ENCODE data around the gene RAET1G. TPM values are rescaled to one million over a fixed set of nuclear protein-coding genes. Genes with fewer than 3 reads are reported as not detected.
"Not testable (repeated sequence)": the region's sequence is repeated elsewhere in the genome, so short reads cannot be mapped to it uniquely, and the experiment has no call there.

Gene RAET1G
- total and polyA plus RNA-seq, 5 donors from 2014 or later: 0.76 TPM; not detected in 4

DNA sequence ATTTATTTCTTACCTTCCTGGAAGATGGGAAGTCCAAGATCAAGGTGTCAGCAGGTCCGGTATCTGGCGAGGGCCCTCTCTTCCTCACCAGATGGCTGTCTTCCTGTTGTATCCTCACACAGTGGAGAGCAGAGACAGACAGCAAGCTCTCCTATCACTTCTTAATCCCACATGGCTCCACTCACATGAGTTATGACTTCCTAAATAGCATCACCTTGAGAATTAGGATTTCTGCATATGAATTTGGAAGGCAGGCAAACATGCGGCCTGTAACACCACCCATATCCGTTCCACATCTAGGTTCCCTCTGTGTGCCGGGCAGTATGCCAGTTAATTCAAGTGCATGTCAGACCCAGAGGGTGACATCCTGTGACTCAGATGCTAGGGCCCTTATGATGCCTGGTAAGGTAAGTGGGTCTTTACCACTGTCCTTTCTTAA is 27.1 kb downstream of the RAET1G start:
- H3K36me3 Mint-ChIP-seq: no peaks in the 10 kb centered on the region
- DNase-seq (peak in 2 of 3 donors; percentile 19 to 44), ATAC-seq (ENCODE audit: low read depth in 2 of 2) (peak; percentile 65 to 79)
- peaks cover 0 to 7% (median 4%) of the 10 kb centered on the region in 4 donors for H3K4me1 Mint-ChIP-seq
- no peak overlapping the region for H3K4me3 Mint-ChIP-seq
- H3K4me1 ChIP-seq (ENCODE audit: control insufficient read depth, insufficient read depth, low read length, poor library complexity, severe bottlenecking): no peaks in the 10 kb centered on the region
- no peaks in the 10 kb centered on the region for H3K36me3 ChIP-seq (ENCODE audit: control insufficient read depth, insufficient read depth, low read length)
- peaks cover 53% of the 10 kb centered on the region for H3K27me3 Mint-ChIP-seq
- no peaks in the 10 kb centered on the region for H3K9me3 ChIP-seq (ENCODE audit: control insufficient read depth in 2 of 2, low read length in 2 of 2)
- H3K9me3 Mint-ChIP-seq: peaks cover 0 to 2% (median 0%) of the 10 kb centered on the region in 7 donors
- no peak overlapping the region for H3K4me3 ChIP-seq (ENCODE audit: low read depth, low read length)
- no peaks in the 10 kb centered on the region for H3K27me3 ChIP-seq (ENCODE audit: control insufficient read depth, insufficient read depth, low read length)
- H3K27ac ChIP-seq (ENCODE audit: insufficient read depth, low read length, poor library complexity, severe bottlenecking): no peak overlapping the region
- no peak overlapping the region for H3K27ac Mint-ChIP-seq

GRCh38 chr6:149895048-149895590 is 27.8 kb downstream of the RAET1G start:
- no peak overlapping the region for H3K4me3 Mint-ChIP-seq
- DNase-seq (no peak), ATAC-seq (ENCODE audit: low read depth in 2 of 2) (no peak)
- H3K4me3 ChIP-seq (ENCODE audit: low read depth, low read length): no peak overlapping the region
- no peak overlapping the region for H3K27ac ChIP-seq (ENCODE audit: insufficient read depth, low read length, poor library complexity, severe bottlenecking)
- no peaks in the 10 kb centered on the region for H3K36me3 Mint-ChIP-seq
- peaks cover 53% of the 10 kb centered on the region for H3K27me3 Mint-ChIP-seq
- H3K36me3 ChIP-seq (ENCODE audit: control insufficient read depth, insufficient read depth, low read length): no peaks in the 10 kb centered on the region
- H3K9me3 ChIP-seq (ENCODE audit: control insufficient read depth in 2 of 2, low read length in 2 of 2): no peaks in the 10 kb centered on the region
- no peaks in the 10 kb centered on the region for H3K4me1 ChIP-seq (ENCODE audit: control insufficient read depth, insufficient read depth, low read length, poor library complexity, severe bottlenecking)
- peaks cover 0 to 7% (median 4%) of the 10 kb centered on the region in 4 donors for H3K4me1 Mint-ChIP-seq
- H3K27me3 ChIP-seq (ENCODE audit: control insufficient read depth, insufficient read depth, low read length): no peaks in the 10 kb centered on the region
- H3K9me3 Mint-ChIP-seq: peaks cover 0 to 2% (median 0%) of the 10 kb centered on the region in 7 donors
- H3K27ac Mint-ChIP-seq: no peak overlapping the region

DNA sequence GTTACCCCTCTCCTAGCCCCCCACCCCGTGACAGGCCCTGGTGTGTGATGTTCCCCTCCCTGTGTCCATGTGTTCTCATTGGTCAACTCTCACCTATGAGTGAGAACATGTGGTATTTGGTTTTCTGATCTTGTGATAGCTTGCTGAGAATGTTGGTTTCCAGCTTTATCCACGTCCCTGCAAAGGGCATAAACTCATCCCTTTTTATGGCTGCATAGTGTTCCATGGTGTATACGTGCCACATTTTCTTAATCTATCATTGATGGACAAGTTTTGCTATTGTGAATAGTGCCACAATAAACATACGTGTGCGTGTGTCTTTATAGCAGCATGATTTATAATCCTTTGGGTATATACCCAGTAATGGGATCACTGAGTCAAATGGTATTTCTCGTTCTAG is 31.1 kb downstream of the RAET1G start:
- H3K36me3 ChIP-seq (ENCODE audit: control insufficient read depth, insufficient read depth, low read length); H3K27me3 ChIP-seq (ENCODE audit: control insufficient read depth, insufficient read depth, low read length); H3K36me3 Mint-ChIP-seq; DNase-seq; H3K9me3 ChIP-seq (ENCODE audit: control insufficient read depth in 2 of 2, low read length in 2 of 2); H3K4me3 Mint-ChIP-seq; H3K27ac ChIP-seq (ENCODE audit: insufficient read depth, low read length, poor library complexity, severe bottlenecking); ATAC-seq (ENCODE audit: low read depth in 2 of 2); H3K4me1 Mint-ChIP-seq; H3K27ac Mint-ChIP-seq; H3K4me3 ChIP-seq (ENCODE audit: low read depth, low read length); H3K9me3 Mint-ChIP-seq; H3K4me1 ChIP-seq (ENCODE audit: control insufficient read depth, insufficient read depth, low read length, poor library complexity, severe bottlenecking): not testable (repeated sequence)
- H3K27me3 Mint-ChIP-seq: peaks cover 35% of the 10 kb centered on the region

DNA sequence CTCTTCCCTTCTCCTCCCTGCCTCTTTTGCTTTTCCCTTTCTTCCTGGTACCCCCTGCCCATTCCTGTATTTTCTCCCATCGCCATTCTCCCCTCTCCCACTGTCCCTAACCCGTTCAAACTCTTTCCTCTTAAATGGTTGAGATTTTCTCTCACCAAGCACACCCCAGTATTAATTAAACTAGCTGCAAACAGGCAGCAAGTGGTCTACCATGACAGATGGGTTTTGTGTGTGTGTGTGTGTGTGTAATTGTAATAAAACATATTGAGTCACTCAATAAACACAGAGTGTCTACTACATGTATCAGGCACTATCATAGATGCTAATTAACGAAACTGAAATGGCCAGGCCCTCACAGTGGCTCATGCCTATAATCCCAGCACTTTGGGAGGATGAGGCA is 31.7 kb downstream of the RAET1G start:
- Mint-ChIP-seq H3K9me3 (peaks cover 0 to 2% (median 0%) of the 10 kb centered on the region in 7 donors), H3K4me3 (no peak overlapping the region), H3K4me1 (peaks cover 0 to 4% (median under 1%) of the 10 kb centered on the region in 4 donors), H3K27me3 (peaks cover 31% of the 10 kb centered on the region), H3K36me3 (no peaks in the 10 kb centered on the region), H3K27ac (no peak overlapping the region)
- Histone ChIP-seq H3K27ac (ENCODE audit: insufficient read depth, low read length, poor library complexity, severe bottlenecking) (no peak overlapping the region), H3K4me1 (ENCODE audit: control insufficient read depth, insufficient read depth, low read length, poor library complexity, severe bottlenecking) (no peaks in the 10 kb centered on the region), H3K9me3 (ENCODE audit: control insufficient read depth in 2 of 2, low read length in 2 of 2) (no peaks in the 10 kb centered on the region), H3K27me3 (ENCODE audit: control insufficient read depth, insufficient read depth, low read length) (no peaks in the 10 kb centered on the region), H3K4me3 (ENCODE audit: low read depth, low read length) (no peak overlapping the region), H3K36me3 (ENCODE audit: control insufficient read depth, insufficient read depth, low read length) (no peaks in the 10 kb centered on the region)
- DNase-seq (no peak), ATAC-seq (ENCODE audit: low read depth in 2 of 2) (no peak)

DNA sequence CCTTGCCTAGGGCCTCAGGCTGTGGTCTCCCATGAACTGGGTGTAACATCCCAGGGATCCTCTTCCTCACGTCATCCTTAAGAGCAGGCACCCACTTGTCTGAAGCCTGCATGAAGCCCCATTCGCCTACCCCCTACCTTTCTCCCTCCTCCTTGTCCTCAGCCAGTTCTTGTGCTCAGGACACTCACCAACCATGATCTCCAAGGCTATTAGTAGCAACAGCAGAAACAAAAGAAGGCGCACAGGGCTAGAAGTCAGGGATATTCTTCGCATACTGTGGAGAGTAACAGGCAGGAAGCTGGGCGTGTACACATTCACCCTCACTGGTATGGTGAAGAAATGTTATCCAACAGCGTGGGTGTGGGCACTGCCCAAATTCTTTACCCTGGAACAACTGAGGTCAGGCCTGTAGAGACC is 32.3 kb downstream of the RAET1G start:
- H3K27me3 Mint-ChIP-seq: peaks cover 31% of the 10 kb centered on the region
- peak overlapping the region in 1 of 4 donors; percentile 59 for H3K4me3 Mint-ChIP-seq
- H3K9me3 ChIP-seq (ENCODE audit: control insufficient read depth in 2 of 2, low read length in 2 of 2): no peaks in the 10 kb centered on the region
- ATAC-seq (ENCODE audit: low read depth in 2 of 2): no peak
- no peak for DNase-seq
- peaks cover 0 to under 1% (median 0%) of the 10 kb centered on the region in 4 donors for H3K4me1 Mint-ChIP-seq
- H3K27me3 ChIP-seq (ENCODE audit: control insufficient read depth, insufficient read depth, low read length): no peaks in the 10 kb centered on the region
- no peaks in the 10 kb centered on the region for H3K4me1 ChIP-seq (ENCODE audit: control insufficient read depth, insufficient read depth, low read length, poor library complexity, severe bottlenecking)
- H3K9me3 Mint-ChIP-seq: peaks cover 0 to 2% (median 0%) of the 10 kb centered on the region in 7 donors
- no peaks in the 10 kb centered on the region for H3K36me3 ChIP-seq (ENCODE audit: control insufficient read depth, insufficient read depth, low read length)
- H3K36me3 Mint-ChIP-seq: no peaks in the 10 kb centered on the region
- H3K27ac ChIP-seq (ENCODE audit: insufficient read depth, low read length, poor library complexity, severe bottlenecking): no peak overlapping the region
- H3K4me3 ChIP-seq (ENCODE audit: low read depth, low read length): no peak overlapping the region
- no peak overlapping the region for H3K27ac Mint-ChIP-seq

- Histone ChIP-seq H3K9me3 (ENCODE audit: control insufficient read depth in 2 of 2, low read length in 2 of 2) (no peaks in the 10 kb centered on the region), H3K4me3 (ENCODE audit: low read depth, low read length) (no peak overlapping the region), H3K27ac (ENCODE audit: insufficient read depth, low read length, poor library complexity, severe bottlenecking) (no peak overlapping the region), H3K36me3 (ENCODE audit: control insufficient read depth, insufficient read depth, low read length) (no peaks in the 10 kb centered on the region), H3K4me1 (ENCODE audit: control insufficient read depth, insufficient read depth, low read length, poor library complexity, severe bottlenecking) (no peaks in the 10 kb centered on the region), H3K27me3 (ENCODE audit: control insufficient read depth, insufficient read depth, low read length) (no peaks in the 10 kb centered on the region)
- Mint-ChIP-seq H3K4me1 (no peaks in the 10 kb centered on the region), H3K27me3 (peaks cover 23% of the 10 kb centered on the region), H3K4me3 (no peak overlapping the region), H3K36me3 (no peaks in the 10 kb centered on the region), H3K9me3 (peaks cover 0 to 2% (median 0%) of the 10 kb centered on the region in 7 donors), H3K27ac (no peak overlapping the region)
- ATAC-seq (ENCODE audit: low read depth in 2 of 2) (no peak), DNase-seq (no peak)
Observed at GRCh38 chr6:149889326-149889725, 33.6 kb downstream of the RAET1G start.

DNA sequence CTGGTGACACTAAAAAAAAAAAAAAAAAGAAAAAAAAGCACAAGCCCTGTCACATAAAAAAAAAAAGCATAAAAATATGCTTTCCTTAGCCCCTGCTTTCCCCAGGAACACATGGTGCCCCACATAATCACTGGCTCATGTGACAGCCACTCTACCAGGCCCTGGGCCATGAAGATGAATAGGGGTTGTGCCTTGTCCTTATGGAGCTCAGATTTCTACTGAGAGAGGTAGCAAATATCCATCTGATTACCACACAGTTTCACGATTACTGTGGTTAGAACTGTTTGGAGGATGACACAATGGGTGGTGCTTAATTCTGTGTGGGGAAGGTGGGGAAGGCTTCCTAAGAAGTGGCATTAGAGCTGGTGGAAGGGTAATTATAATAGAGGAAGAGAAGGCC is 34.3 kb downstream of the RAET1G start:
- Mint-ChIP-seq H3K27me3 (peaks cover 16% of the 10 kb centered on the region), H3K4me3 (no peak overlapping the region)
- no peak for ATAC-seq (ENCODE audit: low read depth in 2 of 2)

GRCh38 chr6:149888093-149888492 is 34.8 kb downstream of the RAET1G start:
- Histone ChIP-seq H3K4me1 (ENCODE audit: control insufficient read depth, insufficient read depth, low read length, poor library complexity, severe bottlenecking) (no peaks in the 10 kb centered on the region), H3K4me3 (ENCODE audit: low read depth, low read length) (no peak overlapping the region), H3K27ac (ENCODE audit: insufficient read depth, low read length, poor library complexity, severe bottlenecking) (no peak overlapping the region), H3K9me3 (ENCODE audit: control insufficient read depth in 2 of 2, low read length in 2 of 2) (no peaks in the 10 kb centered on the region), H3K36me3 (ENCODE audit: control insufficient read depth, insufficient read depth, low read length) (no peaks in the 10 kb centered on the region), H3K27me3 (ENCODE audit: control insufficient read depth, insufficient read depth, low read length) (no peaks in the 10 kb centered on the region)
- H3K4me1 Mint-ChIP-seq: no peaks in the 10 kb centered on the region
- no peak overlapping the region for H3K4me3 Mint-ChIP-seq
- peaks cover 0 to 2% (median 0%) of the 10 kb centered on the region in 7 donors for H3K9me3 Mint-ChIP-seq
- no peaks in the 10 kb centered on the region for H3K36me3 Mint-ChIP-seq
- peaks cover 10% of the 10 kb centered on the region for H3K27me3 Mint-ChIP-seq
- DNase-seq: no peak
- ATAC-seq (ENCODE audit: low read depth in 2 of 2): no peak
- H3K27ac Mint-ChIP-seq: no peak overlapping the region

More for the DNA sequence above, 34.3 kb downstream of the RAET1G start:
- Histone ChIP-seq H3K4me3 (ENCODE audit: low read depth, low read length) (no peak overlapping the region), H3K9me3 (ENCODE audit: control insufficient read depth in 2 of 2, low read length in 2 of 2) (no peaks in the 10 kb centered on the region), H3K27ac (ENCODE audit: insufficient read depth, low read length, poor library complexity, severe bottlenecking) (no peak overlapping the region), H3K27me3 (ENCODE audit: control insufficient read depth, insufficient read depth, low read length) (no peaks in the 10 kb centered on the region), H3K36me3 (ENCODE audit: control insufficient read depth, insufficient read depth, low read length) (no peaks in the 10 kb centered on the region), H3K4me1 (ENCODE audit: control insufficient read depth, insufficient read depth, low read length, poor library complexity, severe bottlenecking) (no peaks in the 10 kb centered on the region)
- H3K4me1 Mint-ChIP-seq: no peaks in the 10 kb centered on the region
- H3K36me3 Mint-ChIP-seq: no peaks in the 10 kb centered on the region
- H3K27ac Mint-ChIP-seq: no peak overlapping the region
- DNase-seq: no peak
- H3K9me3 Mint-ChIP-seq: peaks cover 0 to 2% (median 0%) of the 10 kb centered on the region in 7 donors

Measured in CD4-positive, CD25-positive, alpha-beta regulatory T cell (primary cell).